ENCODE results near the gene CXCL5.

DNA sequence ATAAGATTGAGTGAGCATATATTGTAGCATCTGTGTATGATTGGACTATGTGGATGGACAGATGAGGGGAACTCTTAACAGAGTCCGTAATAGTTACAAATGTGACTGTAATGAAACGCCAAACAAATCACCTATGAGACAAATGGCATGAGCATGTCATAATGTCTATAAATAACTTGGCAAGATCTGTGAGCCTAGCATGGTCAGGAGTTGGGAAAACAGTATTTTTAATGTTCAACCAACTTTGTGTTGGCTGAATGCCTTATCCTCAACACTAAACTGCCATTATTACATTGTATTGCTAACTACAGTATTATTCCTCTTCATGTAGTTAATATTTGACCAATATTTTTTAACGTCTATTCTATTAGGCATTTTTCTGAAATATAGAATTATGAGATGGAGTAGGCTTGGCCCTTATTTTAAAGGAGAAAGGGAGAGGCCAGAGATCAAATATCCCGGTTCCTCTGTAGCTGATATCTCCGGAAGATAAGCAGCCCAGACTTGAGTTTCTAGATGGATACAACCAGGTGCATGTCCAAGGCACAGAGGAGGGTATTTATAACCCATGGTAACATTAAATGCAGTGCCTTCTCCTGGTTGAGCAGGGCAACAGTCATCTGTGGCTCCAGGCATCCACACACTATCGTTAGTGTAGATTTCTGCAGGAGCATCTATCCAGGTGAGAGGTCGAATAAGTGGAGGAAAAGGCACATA is 49.3 kb downstream of the CXCL5 start:
- TF ChIP-seq POLR2AphosphoS5 (IDR thresholded peaks at IDR 0.05; ENCODE audit: insufficient read depth in 1 of 2, low read depth in 1 of 2) = no peak
- TF ChIP-seq, protein P1, sequence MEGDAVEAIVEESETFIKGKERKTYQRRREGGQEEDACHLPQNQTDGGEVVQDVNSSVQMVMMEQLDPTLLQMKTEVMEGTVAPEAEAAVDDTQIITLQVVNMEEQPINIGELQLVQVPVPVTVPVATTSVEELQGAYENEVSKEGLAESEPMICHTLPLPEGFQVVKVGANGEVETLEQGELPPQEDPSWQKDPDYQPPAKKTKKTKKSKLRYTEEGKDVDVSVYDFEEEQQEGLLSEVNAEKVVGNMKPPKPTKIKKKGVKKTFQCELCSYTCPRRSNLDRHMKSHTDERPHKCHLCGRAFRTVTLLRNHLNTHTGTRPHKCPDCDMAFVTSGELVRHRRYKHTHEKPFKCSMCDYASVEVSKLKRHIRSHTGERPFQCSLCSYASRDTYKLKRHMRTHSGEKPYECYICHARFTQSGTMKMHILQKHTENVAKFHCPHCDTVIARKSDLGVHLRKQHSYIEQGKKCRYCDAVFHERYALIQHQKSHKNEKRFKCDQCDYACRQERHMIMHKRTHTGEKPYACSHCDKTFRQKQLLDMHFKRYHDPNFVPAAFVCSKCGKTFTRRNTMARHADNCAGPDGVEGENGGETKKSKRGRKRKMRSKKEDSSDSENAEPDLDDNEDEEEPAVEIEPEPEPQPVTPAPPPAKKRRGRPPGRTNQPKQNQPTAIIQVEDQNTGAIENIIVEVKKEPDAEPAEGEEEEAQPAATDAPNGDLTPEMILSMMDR (IDR thresholded peaks at IDR 0.05) = no peak
